Astrocyte (in vitro differentiated cells and primary cell): ENCODE measurements around the gene TRPM6.

Source experiments
- EZH2 ChIP-seq: IDR thresholded peaks from 2 replicates; pipeline ENCODE4 v1.6.1; 2012; ENCODE audit warnings: mild to moderate bottlenecking, low read length, inconsistent platforms; ENCODE audit not compliant: insufficient read depth
- TF ChIP-seq, protein P1 (sequence below): IDR thresholded peaks from 2 replicates; pipeline ENCODE4 v1.5.1; 2011; ENCODE audit warnings: low read depth, mild to moderate bottlenecking, inconsistent platforms, low read length, moderate library complexity; ENCODE audit not compliant: insufficient read depth

DNA sequence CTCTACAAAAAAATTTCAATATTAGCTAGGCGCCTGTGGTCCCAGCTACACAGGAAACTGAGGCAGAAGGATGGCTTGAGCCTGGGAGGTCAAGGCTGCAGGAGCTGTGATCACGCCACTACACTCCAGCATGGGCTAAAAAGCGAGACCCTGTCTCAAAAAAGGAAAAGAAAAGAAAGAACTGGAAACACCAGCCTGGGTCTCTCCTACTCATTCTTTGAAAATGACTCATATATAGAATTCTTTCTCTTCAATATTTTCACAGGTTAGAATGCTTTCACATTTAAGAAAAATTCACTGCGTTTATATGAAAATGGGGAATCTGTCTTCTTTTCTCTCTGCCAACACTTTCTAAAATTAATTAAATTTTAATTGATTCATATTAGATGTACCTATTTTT lies 115.6 kb downstream of the TRPM6 start:
- TF ChIP-seq, protein P1, sequence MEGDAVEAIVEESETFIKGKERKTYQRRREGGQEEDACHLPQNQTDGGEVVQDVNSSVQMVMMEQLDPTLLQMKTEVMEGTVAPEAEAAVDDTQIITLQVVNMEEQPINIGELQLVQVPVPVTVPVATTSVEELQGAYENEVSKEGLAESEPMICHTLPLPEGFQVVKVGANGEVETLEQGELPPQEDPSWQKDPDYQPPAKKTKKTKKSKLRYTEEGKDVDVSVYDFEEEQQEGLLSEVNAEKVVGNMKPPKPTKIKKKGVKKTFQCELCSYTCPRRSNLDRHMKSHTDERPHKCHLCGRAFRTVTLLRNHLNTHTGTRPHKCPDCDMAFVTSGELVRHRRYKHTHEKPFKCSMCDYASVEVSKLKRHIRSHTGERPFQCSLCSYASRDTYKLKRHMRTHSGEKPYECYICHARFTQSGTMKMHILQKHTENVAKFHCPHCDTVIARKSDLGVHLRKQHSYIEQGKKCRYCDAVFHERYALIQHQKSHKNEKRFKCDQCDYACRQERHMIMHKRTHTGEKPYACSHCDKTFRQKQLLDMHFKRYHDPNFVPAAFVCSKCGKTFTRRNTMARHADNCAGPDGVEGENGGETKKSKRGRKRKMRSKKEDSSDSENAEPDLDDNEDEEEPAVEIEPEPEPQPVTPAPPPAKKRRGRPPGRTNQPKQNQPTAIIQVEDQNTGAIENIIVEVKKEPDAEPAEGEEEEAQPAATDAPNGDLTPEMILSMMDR: no peak
- TF ChIP-seq EZH2: no peak
